HUES6 (cell line): Measurements from ENCODE around the gene WDR73.

Source experiments
- H3K27ac ChIP-seq: 2 replicates; pipeline ENCODE4 v1.7.0; 2013; ENCODE audit warnings: low read depth, mild to moderate bottlenecking, low read length, inconsistent platforms
- H3K27me3 ChIP-seq: 2 replicates; pipeline ENCODE4 v1.6.1; 2013; ENCODE audit warnings: low read length; ENCODE audit not compliant: control insufficient read depth, insufficient read depth
- H3K36me3 ChIP-seq: 2 replicates; pipeline ENCODE4 v1.6.1; 2013; ENCODE audit warnings: low read length; ENCODE audit not compliant: control insufficient read depth, insufficient read depth
- H3K4me1 ChIP-seq: 2 replicates; pipeline ENCODE4 v1.6.1; 2013; ENCODE audit warnings: low read length; ENCODE audit not compliant: control insufficient read depth, insufficient read depth
- H3K4me3 ChIP-seq: 2 replicates; pipeline ENCODE4 v1.5.1; 2013; ENCODE audit warnings: low read depth, low read length
- H3K9ac ChIP-seq: one replicate; pipeline ENCODE4 v1.6.1; 2013; ENCODE audit warnings: mild to moderate bottlenecking, low read length
- H3K9me3 ChIP-seq: 2 replicates; pipeline ENCODE4 v1.6.1; 2013; ENCODE audit warnings: low read depth, low read length; ENCODE audit not compliant: control insufficient read depth, insufficient read depth

WDR73 gene

GRCh38 chr15:84599906-84600305 is 54.2 kb downstream of the WDR73 start:
- no peak overlapping the region for H3K9ac ChIP-seq

DNA sequence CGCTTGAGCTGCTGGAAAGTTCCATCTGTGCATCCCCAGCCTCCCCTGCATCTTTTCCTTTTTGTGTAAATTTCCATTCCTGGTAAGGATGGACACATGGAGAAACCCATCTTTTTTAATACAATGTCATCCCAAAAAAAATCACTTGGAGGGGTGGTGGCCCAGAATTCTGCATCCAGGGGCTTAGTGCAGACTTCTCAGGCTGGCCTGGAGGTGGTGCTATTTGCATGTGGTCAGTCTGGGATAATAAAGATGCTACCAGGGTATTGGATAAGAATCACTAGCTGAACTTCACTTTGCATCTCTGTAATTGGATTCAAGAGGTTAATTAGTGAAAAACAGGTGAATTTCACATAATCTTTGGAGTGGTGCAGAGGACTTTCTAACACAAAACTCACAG is 55.1 kb downstream of the WDR73 start:
- Histone ChIP-seq H3K9ac (no peak overlapping the region), H3K27me3 (no peaks in the 10 kb centered on the region), H3K9me3 (no peaks in the 10 kb centered on the region), H3K4me1 (peaks cover 22% of the 10 kb centered on the region), H3K4me3 (no peak overlapping the region), H3K27ac (no peak overlapping the region), H3K36me3 (peaks cover 3% of the 10 kb centered on the region)

More at GRCh38 chr15:84599906-84600305, 54.2 kb downstream of the WDR73 start:
- H3K27me3 ChIP-seq = no peaks in the 10 kb centered on the region
- H3K36me3 ChIP-seq = peaks cover 11% of the 10 kb centered on the region
- no peaks in the 10 kb centered on the region for H3K9me3 ChIP-seq
- no peak overlapping the region for H3K27ac ChIP-seq
- H3K4me3 ChIP-seq = no peak overlapping the region
- H3K4me1 ChIP-seq = peaks cover 25% of the 10 kb centered on the region

DNA sequence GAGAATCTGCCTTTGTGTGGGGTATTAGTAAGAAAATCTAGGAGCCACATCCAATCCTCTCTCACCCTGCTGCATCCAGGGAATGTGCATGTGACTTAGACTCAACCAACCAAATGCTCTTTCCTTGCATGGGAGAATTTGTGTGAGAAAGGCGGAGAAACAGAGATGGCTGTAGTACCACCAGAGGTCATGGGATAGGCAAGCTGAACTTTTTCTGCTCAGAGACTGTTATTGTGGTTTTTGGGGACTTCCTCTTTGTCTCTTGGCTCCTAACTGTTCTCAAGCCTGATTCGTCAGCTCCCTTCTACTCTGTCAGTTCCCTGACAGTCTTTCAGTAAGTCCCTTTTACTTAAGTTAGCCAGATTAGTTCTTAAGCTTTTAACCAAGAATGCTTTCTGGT is 55.8 kb downstream of the WDR73 start:
- Histone ChIP-seq H3K9me3 (no peaks in the 10 kb centered on the region; the same call in 1 of the 2 replicates), H3K27ac (no peak overlapping the region), H3K27me3 (no peaks in the 10 kb centered on the region), H3K4me3 (no peak overlapping the region), H3K4me1 (peaks cover 19% of the 10 kb centered on the region), H3K9ac (no peak overlapping the region), H3K36me3 (no peaks in the 10 kb centered on the region)

GRCh38 chr15:84597296-84597695 is 56.8 kb downstream of the WDR73 start:
- H3K27ac ChIP-seq = no peak overlapping the region

DNA sequence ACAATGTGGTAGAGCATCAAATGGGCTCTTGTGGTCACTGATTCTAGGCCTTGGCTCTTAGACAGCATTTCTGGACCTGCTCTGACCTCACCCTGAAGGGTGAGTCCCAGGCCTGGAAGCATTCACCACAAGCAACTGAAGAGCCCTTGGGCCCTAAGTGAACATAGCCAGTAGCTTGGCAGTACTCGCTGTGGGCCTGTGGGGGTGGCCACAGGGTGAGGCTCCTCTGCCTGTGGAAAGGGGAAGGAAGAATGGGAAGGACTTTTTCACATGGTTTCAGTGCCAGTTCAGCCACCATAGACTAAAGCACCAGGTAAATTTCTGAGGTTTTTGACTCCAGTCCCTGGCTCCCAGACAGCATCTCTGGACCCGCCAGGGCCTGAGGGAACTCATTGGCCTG is 58.4 kb downstream of the WDR73 start:
- Histone ChIP-seq H3K9me3 (no peaks in the 10 kb centered on the region; the same call in 1 of the 2 replicates), H3K27me3 (no peaks in the 10 kb centered on the region), H3K4me3 (no peak overlapping the region), H3K27ac (no peak overlapping the region), H3K4me1 (peaks cover 16% of the 10 kb centered on the region), H3K9ac (no peak overlapping the region), H3K36me3 (no peaks in the 10 kb centered on the region)

More at GRCh38 chr15:84597296-84597695, 56.8 kb downstream of the WDR73 start:
- Histone ChIP-seq H3K9ac (no peak overlapping the region), H3K9me3 (no peaks in the 10 kb centered on the region; the same call in 1 of the 2 replicates), H3K27me3 (no peaks in the 10 kb centered on the region), H3K4me1 (peaks cover 16% of the 10 kb centered on the region), H3K36me3 (no peaks in the 10 kb centered on the region), H3K4me3 (no peak overlapping the region)

GRCh38 chr15:84594617-84595290 is 59.3 kb downstream of the WDR73 start:
- no peak overlapping the region for H3K27ac ChIP-seq
- H3K4me3 ChIP-seq = no peak overlapping the region
- no peaks in the 10 kb centered on the region; the same call in 1 of the 2 replicates for H3K9me3 ChIP-seq
- no peaks in the 10 kb centered on the region for H3K36me3 ChIP-seq
- H3K27me3 ChIP-seq = no peaks in the 10 kb centered on the region
- no peak overlapping the region for H3K9ac ChIP-seq
- peaks cover 13% of the 10 kb centered on the region for H3K4me1 ChIP-seq

GRCh38 chr15:84591815-84592214 is 62.3 kb downstream of the WDR73 start:
- peaks cover 25% of the 10 kb centered on the region for H3K4me1 ChIP-seq
- no peak overlapping the region for H3K9ac ChIP-seq
- H3K27ac ChIP-seq = no peak overlapping the region
- no peak overlapping the region for H3K4me3 ChIP-seq
- H3K9me3 ChIP-seq = no peaks in the 10 kb centered on the region; the same call in 1 of the 2 replicates
- H3K36me3 ChIP-seq = no peaks in the 10 kb centered on the region
- no peaks in the 10 kb centered on the region for H3K27me3 ChIP-seq

- H3K27ac ChIP-seq = no peak overlapping the region
- H3K4me1 ChIP-seq = peaks cover 27% of the 10 kb centered on the region
- H3K36me3 ChIP-seq = no peaks in the 10 kb centered on the region
- no peaks in the 10 kb centered on the region; the same call in 1 of the 2 replicates for H3K9me3 ChIP-seq
- no peak overlapping the region for H3K9ac ChIP-seq
- no peak overlapping the region for H3K4me3 ChIP-seq
- no peaks in the 10 kb centered on the region for H3K27me3 ChIP-seq
These were observed 63.7 kb downstream of the WDR73 start for GRCh38 chr15:84590406-84590805.
